ENCODE results near the gene KRTAP4-8.
"Not testable (repeated sequence)": the region's sequence is repeated elsewhere in the genome, so short reads cannot be mapped to it uniquely, and the experiment has no call there.

KRTAP4-8 gene

GRCh38 chr17:41071606-41072360, 26.2 kb downstream of the KRTAP4-8 start:
- H3K36me3 ChIP-seq (ENCODE audit: control insufficient read depth, insufficient read depth, low read length) = no peaks in the 10 kb centered on the region
- DNase-seq (ENCODE audit: extremely low read depth, insufficient read length) = no peak
- no peak for TF ChIP-seq CTCF (IDR thresholded peaks at IDR 0.05; ENCODE audit: insufficient read depth, low read length, poor library complexity, severe bottlenecking)
- no peaks in the 10 kb centered on the region for H3K27me3 ChIP-seq (replicated peaks; ENCODE audit: control insufficient read depth, insufficient read depth, low read length)
- H3K4me3 ChIP-seq (replicated peaks; ENCODE audit: low read depth, low read length) = no peak overlapping the region

DNA sequence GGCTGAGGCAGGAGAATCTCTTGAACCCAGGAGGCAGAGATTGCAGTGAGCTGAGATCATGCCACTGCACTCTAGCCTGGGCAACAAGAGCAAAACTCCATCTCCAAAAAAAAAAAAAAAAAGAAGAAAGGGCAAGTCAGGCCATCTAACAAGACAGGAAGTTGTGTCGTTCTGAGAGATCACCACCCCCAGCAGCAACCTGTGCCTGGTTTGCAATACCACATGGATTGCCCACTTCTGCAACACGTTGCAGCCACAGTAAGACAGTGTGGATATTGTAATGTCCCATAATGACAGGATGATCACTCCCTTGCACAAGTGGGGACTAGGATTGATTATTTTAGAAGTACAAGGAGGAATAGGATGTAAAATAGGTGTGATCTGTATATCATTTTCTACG, 28.9 kb downstream of the KRTAP4-8 start:
- no peaks in the 10 kb centered on the region for H3K27me3 ChIP-seq (replicated peaks; ENCODE audit: control insufficient read depth, insufficient read depth, low read length)
- H3K36me3 ChIP-seq (ENCODE audit: control insufficient read depth, insufficient read depth, low read length) = no peaks in the 10 kb centered on the region
- no peak for DNase-seq (ENCODE audit: extremely low read depth, insufficient read length)
- no peak for TF ChIP-seq CTCF (IDR thresholded peaks at IDR 0.05; ENCODE audit: insufficient read depth, low read length, poor library complexity, severe bottlenecking)
- H3K4me3 ChIP-seq (replicated peaks; ENCODE audit: low read depth, low read length) = no peak overlapping the region

DNA sequence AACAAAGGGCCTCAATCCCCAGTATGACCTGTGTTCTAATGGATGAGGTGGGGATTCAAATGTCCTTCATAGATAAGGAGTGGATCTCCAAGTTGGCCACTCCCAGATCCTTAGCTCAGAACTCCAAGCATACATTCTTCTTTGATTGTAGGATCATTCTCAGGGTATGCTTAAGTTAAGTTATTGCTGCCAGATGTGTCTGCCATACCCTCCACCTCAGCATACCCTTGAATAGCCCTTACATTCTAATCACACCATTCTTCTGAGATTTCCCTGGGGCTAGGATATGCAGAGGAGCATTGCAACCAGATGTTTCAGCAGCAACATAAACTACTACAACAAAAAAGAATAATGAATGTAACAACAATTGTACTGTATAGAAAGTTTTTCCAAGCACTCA, 30.7 kb downstream of the KRTAP4-8 start:
- DNase-seq (ENCODE audit: extremely low read depth, insufficient read length) = no peak
- Histone ChIP-seq H3K36me3 (ENCODE audit: control insufficient read depth, insufficient read depth, low read length) (no peaks in the 10 kb centered on the region), H3K4me3 (replicated peaks; ENCODE audit: low read depth, low read length) (no peak overlapping the region), H3K27me3 (replicated peaks; ENCODE audit: control insufficient read depth, insufficient read depth, low read length) (no peaks in the 10 kb centered on the region)
- no peak for TF ChIP-seq CTCF (IDR thresholded peaks at IDR 0.05; ENCODE audit: insufficient read depth, low read length, poor library complexity, severe bottlenecking)

- DNase-seq (ENCODE audit: extremely low read depth, insufficient read length) = no peak
- Histone ChIP-seq H3K36me3 (ENCODE audit: control insufficient read depth, insufficient read depth, low read length) (no peaks in the 10 kb centered on the region), H3K27me3 (replicated peaks; ENCODE audit: control insufficient read depth, insufficient read depth, low read length) (no peaks in the 10 kb centered on the region; the same call in 1 of the 2 replicates), H3K4me3 (replicated peaks; ENCODE audit: low read depth, low read length) (no peak within 1 kb of the TSS)
- no peak for TF ChIP-seq CTCF (IDR thresholded peaks at IDR 0.05; ENCODE audit: insufficient read depth, low read length, poor library complexity, severe bottlenecking)
These were observed 31.9 kb downstream of the KRTAP4-8 start, which contains the start of gene KRTAP2-4 for GRCh38 chr17:41065829-41066624. TSS of gene KRTAP2-4 (minus strand) at chr17:41065879. CDS start at chr17:41065845, 34 bp downstream.

- H3K27me3 ChIP-seq (replicated peaks; ENCODE audit: control insufficient read depth, insufficient read depth, low read length); DNase-seq (ENCODE audit: extremely low read depth, insufficient read length); H3K4me3 ChIP-seq (replicated peaks; ENCODE audit: low read depth, low read length); H3K36me3 ChIP-seq (ENCODE audit: control insufficient read depth, insufficient read depth, low read length): not testable (repeated sequence)
These were observed 32.8 kb downstream of the KRTAP4-8 start for GRCh38 chr17:41065016-41065689.

- DNase-seq (ENCODE audit: extremely low read depth, insufficient read length) = no peak
- no peak for TF ChIP-seq CTCF (IDR thresholded peaks at IDR 0.05; ENCODE audit: insufficient read depth, low read length, poor library complexity, severe bottlenecking)
- no peaks in the 10 kb centered on the region; the same call in 1 of the 2 replicates for H3K27me3 ChIP-seq (replicated peaks; ENCODE audit: control insufficient read depth, insufficient read depth, low read length)
- no peak overlapping the region for H3K4me3 ChIP-seq (replicated peaks; ENCODE audit: low read depth, low read length)
- H3K36me3 ChIP-seq (ENCODE audit: control insufficient read depth, insufficient read depth, low read length) = no peaks in the 10 kb centered on the region
These were observed 33.6 kb downstream of the KRTAP4-8 start for GRCh38 chr17:41064301-41064700.

All from GM06990 (cell line).